ENCODE measurements around the gene GLP1R. TPM values are rescaled to one million over a fixed set of nuclear protein-coding genes. Genes with fewer than 3 reads are reported as not detected.

Gene GLP1R
- total RNA-seq, 2 donors from 2014 or later, result 0.15 TPM; not detected in 1

- H3K36me3 Mint-ChIP-seq (ENCODE audit: low read depth), result no peaks in the 10 kb centered on the region
- Histone ChIP-seq H3K36me3 (ENCODE audit: control insufficient read depth, insufficient read depth, low read length) (no peaks in the 10 kb centered on the region), H3K4me1 (ENCODE audit: control insufficient read depth, insufficient read depth, low read length) (no peaks in the 10 kb centered on the region), H3K9me3 (ENCODE audit: control insufficient read depth, low read length) (no peaks in the 10 kb centered on the region), H3K27me3 (ENCODE audit: control insufficient read depth, insufficient read depth, low read length, poor library complexity, severe bottlenecking) (peaks cover 8% of the 10 kb centered on the region), H3K27ac (ENCODE audit: low read depth, low read length) (no peak overlapping the region), H3K4me3 (ENCODE audit: low read length) (no peak overlapping the region), H3K9ac (ENCODE audit: extremely low read depth, low read length, poor library complexity, severe bottlenecking) (no peak overlapping the region)
- H3K4me3 Mint-ChIP-seq, result no peak overlapping the region
- DNase-seq, result peak; percentile 94
- H3K9me3 Mint-ChIP-seq, result no peaks in the 10 kb centered on the region
- H3K4me1 Mint-ChIP-seq, result peaks cover 14% of the 10 kb centered on the region
- peaks cover 26% of the 10 kb centered on the region for H3K27me3 Mint-ChIP-seq (ENCODE audit: insufficient read depth)
- 57 to 77% methylated on average over 5 to 13 of the region's 13 CpGs for WGBS, 2 experiments (ENCODE audit: insufficient coverage in 1 of 2, insufficient read length in 1 of 2)
- no peak overlapping the region for H3K27ac Mint-ChIP-seq
- peak; percentile 93 for TF ChIP-seq CTCF (conservative IDR thresholded peaks at IDR 0.05)
Observed at GRCh38 chr6:39029156-39030011, 19.2 kb upstream of the GLP1R start.

GRCh38 chr6:39035681-39036080 lies 12.9 kb upstream of the GLP1R start:
- no peaks in the 10 kb centered on the region for H3K9me3 Mint-ChIP-seq
- Histone ChIP-seq H3K4me3 (ENCODE audit: low read length) (no peak overlapping the region), H3K27me3 (ENCODE audit: control insufficient read depth, insufficient read depth, low read length, poor library complexity, severe bottlenecking) (peaks cover 18% of the 10 kb centered on the region), H3K9ac (ENCODE audit: extremely low read depth, low read length, poor library complexity, severe bottlenecking) (no peak overlapping the region), H3K4me1 (ENCODE audit: control insufficient read depth, insufficient read depth, low read length) (peaks cover 3% of the 10 kb centered on the region), H3K27ac (ENCODE audit: low read depth, low read length) (no peak overlapping the region), H3K36me3 (ENCODE audit: control insufficient read depth, insufficient read depth, low read length) (no peaks in the 10 kb centered on the region), H3K9me3 (ENCODE audit: control insufficient read depth, low read length) (no peaks in the 10 kb centered on the region)
- WGBS, 2 experiments (ENCODE audit: insufficient coverage in 1 of 2, insufficient read length in 1 of 2), result 86 to 90% methylated on average over 2 to 9 of the region's 9 CpGs
- H3K27ac Mint-ChIP-seq, result no peak overlapping the region
- DNase-seq, result no peak
- peaks cover 10% of the 10 kb centered on the region for H3K4me1 Mint-ChIP-seq
- no peak for TF ChIP-seq CTCF (conservative IDR thresholded peaks at IDR 0.05)
- H3K27me3 Mint-ChIP-seq (ENCODE audit: insufficient read depth), result peaks cover 71% of the 10 kb centered on the region
- no peaks in the 10 kb centered on the region for H3K36me3 Mint-ChIP-seq (ENCODE audit: low read depth)
- H3K4me3 Mint-ChIP-seq, result no peak overlapping the region

- no peak for TF ChIP-seq CTCF (conservative IDR thresholded peaks at IDR 0.05)
- Mint-ChIP-seq H3K27ac (no peak overlapping the region), H3K9me3 (no peaks in the 10 kb centered on the region), H3K36me3 (ENCODE audit: low read depth) (no peaks in the 10 kb centered on the region), H3K4me1 (peaks cover 10% of the 10 kb centered on the region), H3K4me3 (no peak overlapping the region), H3K27me3 (ENCODE audit: insufficient read depth) (peaks cover 78% of the 10 kb centered on the region)
- no peak for DNase-seq
- Histone ChIP-seq H3K4me1 (ENCODE audit: control insufficient read depth, insufficient read depth, low read length) (peaks cover 3% of the 10 kb centered on the region), H3K36me3 (ENCODE audit: control insufficient read depth, insufficient read depth, low read length) (no peaks in the 10 kb centered on the region), H3K9me3 (ENCODE audit: control insufficient read depth, low read length) (no peaks in the 10 kb centered on the region), H3K4me3 (ENCODE audit: low read length) (no peak overlapping the region), H3K27me3 (ENCODE audit: control insufficient read depth, insufficient read depth, low read length, poor library complexity, severe bottlenecking) (peaks cover 18% of the 10 kb centered on the region), H3K27ac (ENCODE audit: low read depth, low read length) (no peak overlapping the region), H3K9ac (ENCODE audit: extremely low read depth, low read length, poor library complexity, severe bottlenecking) (no peak overlapping the region)
- WGBS, 2 experiments (ENCODE audit: insufficient coverage in 1 of 2, insufficient read length in 1 of 2), result 67 to 70% methylated on average over 3 to 4 of the region's 4 CpGs
Observed at GRCh38 chr6:39037082-39037508, 11.5 kb upstream of the GLP1R start.

Measured in endodermal cell (in vitro differentiated cells).